Suppressor macrophage (primary cell): ENCODE data around the gene SH3PXD2B.
"Not testable (repeated sequence)": the region's sequence is repeated elsewhere in the genome, so short reads cannot be mapped to it uniquely, and the experiment has no call there.

Experiments
- DNase-seq, 4 experiments: peaks; one replicate each; pipeline ENCODE4 v3.0.0-alpha.2; 2020 to 2022

SH3PXD2B gene

DNA sequence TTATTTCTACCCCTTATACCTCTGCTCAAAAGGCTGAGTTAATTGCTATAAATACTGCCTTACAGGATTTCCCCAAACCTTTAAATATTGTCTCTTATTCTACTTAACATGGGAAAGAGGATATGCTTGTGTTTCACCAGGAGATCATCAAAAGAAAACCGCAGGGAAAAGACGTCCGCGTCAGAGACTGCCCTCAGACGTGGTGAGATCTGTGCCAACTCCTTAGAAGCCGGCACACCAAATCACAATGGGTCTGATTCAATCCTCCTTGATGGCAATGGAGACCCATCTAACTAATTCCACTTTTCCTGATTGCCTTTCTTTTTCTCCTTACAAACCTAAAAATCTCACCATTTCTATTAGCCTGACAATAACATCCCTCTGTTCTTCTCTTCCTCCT is 55.0 kb downstream of the SH3PXD2B start:
- DNase-seq: no peak

DNA sequence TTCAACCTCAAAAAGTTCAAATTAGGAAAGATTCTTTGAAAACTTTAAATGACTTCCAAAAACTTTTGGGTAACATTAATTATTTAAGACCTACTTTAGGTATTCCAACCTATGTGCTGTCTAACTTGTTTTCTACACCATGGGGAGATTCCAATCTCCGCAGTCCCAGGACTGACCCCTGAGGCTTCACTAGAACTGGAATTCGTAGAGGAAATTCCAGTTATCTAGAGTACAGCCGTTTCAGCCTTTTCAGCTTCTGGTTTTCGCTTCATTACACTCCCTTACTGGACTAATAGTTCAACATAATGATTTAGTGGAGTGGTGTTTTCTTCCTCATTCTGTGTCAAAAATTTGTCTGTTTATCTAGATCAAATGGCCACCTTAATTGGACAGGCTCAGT is 55.7 kb downstream of the SH3PXD2B start:
- DNase-seq: not testable (repeated sequence)

DNA sequence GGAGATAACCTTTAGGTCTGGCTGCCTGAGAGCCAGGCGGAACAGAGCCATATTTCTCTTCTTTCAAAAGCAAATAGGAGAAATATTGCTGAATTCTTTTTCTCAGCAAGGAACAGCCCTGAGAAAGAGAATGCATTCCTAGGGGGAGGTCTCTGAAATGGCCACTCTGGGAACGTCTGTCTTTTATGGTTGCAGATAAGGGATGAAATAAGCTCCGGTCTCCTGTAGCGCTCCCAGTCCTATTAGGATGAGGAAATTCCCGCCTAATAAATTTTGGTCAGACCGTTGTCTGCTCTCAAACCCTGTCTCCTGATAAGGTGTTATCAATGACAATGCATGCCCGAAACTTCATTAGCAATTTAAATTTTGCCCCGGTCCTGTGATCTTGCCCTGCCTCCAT is 57.3 kb downstream of the SH3PXD2B start:
- DNase-seq: not testable (repeated sequence)

DNA sequence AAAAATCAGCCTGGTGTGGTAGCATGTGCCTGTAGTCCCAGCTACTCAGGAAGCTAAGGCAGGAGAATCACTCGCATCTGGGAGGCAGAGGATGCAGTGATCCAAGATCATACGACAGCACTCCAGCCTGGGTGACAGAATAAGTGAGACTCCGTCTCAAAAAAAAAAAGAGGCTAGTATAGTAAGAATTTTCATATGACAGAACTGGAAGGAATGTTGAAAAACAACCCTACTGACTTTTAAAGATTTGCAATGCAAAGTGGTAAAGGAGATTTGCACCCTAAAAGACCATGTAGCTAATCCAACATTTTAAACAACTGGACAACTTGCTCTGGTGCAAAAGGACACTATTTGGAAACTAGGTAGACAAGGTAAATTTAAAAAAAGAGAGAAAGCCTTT is 58.1 kb downstream of the SH3PXD2B start:
- no peak for DNase-seq

DNA sequence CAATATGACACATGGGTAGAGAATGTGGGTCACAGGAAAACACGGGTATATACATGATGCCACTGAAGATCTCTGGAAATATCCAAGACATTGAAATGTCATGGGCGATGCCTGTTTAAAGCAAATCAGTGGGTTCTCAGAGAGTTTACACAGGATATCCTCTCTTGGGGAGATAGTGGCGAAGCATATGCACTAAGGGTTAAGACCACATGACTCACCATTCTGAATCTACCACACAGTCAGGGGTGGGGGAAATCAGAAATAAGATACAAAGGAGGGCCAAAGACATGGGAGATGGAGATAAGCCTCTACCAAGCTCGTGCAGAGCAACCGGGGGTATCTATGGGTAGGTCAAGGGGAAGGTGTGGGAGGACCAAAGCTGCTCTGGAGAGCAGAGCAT is 58.8 kb downstream of the SH3PXD2B start:
- DNase-seq: no peak

DNA sequence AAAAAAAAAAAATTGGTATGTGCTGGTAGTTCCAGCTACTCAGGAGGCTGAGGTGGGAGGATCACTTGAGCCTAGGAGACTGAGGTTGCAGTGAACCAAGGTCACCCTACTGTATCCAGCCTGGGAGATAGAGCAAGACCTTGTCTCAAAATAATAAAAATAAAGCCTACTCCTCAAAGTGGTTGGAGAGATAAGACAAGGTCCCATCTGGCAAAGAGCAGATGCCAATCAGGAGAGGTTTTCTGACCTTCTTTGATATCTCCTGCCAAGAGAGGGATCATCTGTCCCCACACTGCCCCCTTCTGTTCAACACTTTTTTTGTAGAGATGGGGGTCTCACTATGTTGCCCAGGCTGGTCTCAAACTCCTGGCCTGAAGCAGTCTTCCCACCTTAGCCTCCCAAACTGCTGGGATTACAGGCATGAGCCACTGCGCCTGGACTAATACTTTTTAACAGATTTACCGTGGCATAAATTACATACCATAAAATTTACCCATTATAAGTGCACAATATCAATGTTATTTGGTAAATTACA is 64.7 kb downstream of the SH3PXD2B start:
- peak in 1 of 4 experiments; percentile 14 for DNase-seq

DNA sequence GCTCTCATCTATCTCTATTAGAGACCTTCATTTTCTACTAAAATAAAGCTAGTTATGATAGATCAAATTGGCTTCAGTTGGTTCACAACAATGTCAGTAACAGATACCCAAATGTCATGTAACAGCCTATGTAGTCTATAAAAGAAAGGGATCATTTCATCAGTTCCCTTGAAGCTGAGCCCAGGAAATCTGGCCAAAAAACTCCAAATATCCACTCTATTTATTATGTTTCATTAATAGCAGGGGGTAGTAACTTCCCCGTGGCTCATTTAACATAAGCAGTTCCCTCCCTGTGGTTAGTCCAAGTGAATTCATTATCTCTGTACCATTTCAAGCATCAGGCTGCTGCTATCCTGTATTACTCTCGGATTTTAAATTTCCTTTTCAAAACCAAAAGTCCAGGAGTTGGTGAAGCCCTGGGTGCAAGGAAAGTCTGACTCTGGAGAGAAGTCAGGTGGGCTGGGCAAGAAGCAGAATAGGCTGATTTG is 66.0 kb downstream of the SH3PXD2B start:
- DNase-seq: no peak

DNA sequence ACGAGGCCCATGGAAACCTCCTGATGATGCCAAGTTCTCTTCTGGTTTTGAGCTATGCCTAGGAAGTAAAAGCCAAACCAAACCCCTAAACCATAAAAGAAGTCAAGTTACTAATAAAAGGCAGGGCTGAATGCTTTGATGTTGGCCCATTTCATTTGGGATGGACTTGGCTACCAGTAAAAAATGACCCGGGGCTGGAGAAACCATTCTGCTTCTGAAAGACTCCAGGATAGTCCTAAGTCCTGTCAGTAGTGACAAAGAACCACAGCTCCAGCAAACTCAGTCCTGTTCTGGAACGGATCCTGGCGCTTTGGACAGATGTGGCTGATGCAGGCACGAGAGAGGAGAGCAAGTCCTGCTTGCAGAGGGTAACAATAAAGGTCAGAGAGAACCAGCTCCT is 68.6 kb downstream of the SH3PXD2B start:
- no peak for DNase-seq

DNA sequence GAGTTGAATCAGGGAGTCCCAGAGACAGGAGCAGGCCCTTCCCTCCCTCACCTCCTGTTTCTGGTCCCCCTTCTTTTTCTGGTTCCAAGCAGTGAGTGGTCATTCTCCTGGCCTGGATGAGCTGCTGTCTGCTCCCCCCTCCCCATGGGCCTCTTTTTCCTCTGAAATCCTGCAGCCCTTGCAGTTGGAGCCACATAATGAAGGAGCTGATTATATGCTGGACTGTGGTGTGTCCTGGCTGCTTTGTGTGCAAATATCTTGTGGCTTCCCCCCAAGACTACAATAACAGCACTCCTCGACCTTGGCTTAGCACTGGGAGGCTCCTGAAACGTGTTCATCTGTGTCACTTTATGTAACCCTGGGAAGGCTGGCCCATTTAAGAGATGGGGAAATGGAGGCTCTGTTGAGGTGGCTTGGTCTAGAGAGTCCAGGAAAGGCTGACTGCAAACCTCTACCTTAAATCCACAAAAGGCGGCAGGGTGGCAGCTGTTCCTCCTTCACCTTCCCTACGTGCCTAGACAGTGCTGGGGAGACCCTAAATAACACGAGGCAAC is 69.2 kb downstream of the SH3PXD2B start:
- DNase-seq: no peak

DNA sequence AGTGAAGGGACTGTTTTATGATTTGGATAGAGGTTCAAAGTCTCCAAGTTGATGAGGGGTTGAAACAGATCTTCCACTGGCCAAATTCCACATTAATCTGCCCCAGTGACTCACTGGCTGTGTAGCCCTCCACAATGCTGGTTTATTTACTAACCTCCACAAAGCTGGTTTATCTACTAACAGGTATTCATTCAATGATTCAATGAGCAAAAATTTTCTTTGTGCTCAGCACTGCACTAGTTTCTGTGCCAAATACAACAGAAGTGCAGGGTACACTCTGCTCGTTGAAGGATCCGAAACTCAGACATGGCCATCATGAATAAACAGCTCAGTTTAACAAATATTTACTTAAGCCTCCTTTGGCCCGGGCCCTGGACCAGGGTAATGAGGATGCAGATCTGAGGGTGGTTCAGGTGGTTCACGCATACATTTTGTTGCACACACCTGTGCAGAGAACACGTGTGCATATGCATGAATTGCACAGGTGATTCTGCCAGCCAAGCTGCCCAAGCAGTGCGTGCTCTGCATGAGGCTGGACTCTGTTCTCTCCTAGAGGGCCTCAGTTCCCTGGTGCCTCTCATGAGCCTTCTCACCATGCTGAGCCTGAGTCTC is 71.0 kb downstream of the SH3PXD2B start:
- DNase-seq: no peak

DNA sequence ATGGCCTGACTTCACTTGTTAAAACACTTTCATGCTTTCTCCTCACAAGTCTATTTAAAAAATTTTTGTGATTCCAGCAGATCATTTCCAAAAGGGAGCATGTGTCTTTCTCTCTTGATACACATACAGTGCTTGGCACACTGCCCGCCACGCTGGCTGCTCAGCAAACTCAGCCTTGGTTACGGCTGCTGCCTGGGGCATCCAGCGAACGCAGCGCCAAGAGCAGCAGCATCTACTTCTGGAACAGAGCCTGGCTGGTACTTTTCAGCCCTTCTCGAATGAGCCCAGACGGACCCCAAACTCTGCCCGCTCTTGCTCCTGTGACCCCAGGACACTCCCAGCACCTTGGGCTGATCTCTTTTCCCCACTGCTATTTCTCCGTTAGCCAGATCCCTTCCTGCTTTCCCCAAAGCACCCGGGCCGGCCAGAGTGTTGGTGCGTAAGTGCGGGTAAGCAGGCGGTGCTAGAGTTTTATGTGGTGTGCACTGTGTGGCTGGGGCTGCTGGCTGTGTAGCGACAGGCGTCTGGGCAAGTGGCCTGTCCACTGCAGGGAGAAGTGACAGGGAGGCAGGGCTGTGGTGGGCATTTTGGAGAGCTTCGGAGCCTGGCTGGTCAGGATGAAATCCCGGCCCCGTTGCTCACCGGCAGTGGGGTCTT is 73.2 kb downstream of the SH3PXD2B start:
- DNase-seq: no peak

DNA sequence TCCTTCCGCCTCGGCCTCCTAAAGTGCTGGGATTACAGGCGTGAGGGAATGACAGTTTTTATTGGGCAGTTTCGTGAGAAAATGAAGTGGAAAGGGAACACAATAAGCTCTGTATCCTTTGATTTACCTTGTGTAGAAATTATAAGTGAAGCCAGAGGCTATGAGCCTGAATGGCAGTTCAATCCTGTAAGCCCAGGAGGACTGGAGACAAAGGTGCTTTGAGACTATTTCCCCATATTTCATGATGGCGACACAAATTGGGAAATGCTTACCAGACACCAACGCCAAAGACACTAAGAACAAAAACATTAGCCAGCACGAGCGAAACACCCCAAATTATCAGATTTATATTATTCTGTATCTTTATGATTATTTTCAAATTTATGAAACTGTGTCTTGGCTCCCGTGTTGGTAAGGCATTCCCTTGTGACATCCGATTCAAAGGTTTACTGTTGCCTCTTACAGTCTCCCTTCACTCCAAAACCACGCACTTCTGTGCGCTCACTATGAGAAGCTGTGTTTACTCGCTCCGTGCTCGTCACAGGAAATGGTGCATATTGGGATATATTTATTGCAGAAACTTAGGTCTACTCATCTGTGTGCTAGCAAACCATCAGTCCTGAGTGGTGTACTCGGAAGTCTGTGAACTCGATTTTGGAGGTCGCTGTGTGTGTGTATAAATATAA is 73.9 kb downstream of the SH3PXD2B start:
- DNase-seq: no peak

DNA sequence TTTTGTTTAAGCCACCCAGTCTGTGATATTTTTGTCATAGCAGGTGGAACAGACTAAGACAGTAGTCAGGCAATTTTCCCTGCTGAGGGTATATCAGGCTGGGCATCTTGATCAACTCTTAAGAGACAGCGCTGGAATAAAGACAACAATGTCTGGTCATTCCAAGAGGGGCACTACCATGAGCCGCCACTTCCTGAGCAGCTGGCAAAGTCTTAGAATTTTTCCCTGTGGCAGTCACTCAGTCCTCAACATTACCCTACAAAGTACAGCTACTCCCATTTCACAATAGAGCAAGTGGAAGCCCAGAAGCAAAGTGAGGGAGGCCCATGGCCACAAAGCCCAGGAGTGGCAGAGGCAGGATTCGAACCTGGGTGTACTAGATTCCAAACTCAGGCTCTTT is 74.8 kb downstream of the SH3PXD2B start:
- DNase-seq: no peak

DNA sequence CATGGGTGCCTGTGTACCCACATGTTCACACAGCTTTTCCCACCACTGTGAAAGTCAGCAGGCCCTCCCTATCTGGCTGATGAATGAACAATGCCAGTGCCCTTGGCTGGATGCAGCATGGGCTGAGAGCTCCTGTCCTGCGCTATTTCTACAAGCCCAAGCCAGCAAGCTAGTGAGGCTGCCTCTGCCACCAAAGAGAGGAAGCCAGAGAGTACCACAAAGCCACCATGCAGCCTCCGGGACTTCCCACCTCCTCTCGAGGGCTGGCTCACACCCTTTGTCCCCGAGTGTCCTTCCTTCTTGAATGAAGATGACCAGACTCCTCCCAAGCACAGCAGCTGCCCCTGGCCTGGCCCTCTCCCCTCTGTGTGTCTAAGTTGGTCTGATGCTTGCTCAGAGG is 76.5 kb downstream of the SH3PXD2B start:
- peak; percentile 49 to 73 (median 65) for DNase-seq

DNA sequence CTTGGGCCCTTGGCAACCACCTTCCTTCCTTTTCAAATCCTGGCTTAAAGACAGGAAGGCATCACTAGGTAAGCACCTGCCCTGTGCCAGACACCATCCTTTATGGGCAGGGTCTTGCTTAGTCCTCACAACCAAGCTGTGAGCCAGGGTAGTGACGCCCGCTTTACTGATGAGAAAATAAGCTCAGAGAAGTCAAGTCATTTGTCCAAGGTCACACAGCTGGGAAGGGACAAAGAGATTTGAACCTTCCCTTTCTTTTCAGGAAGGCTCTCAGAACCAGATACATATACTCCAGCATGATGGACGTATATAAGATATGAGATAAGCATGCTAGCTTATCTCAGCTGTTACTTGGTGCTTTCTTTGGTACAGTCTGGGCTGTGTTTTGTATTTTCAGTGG is 76.9 kb downstream of the SH3PXD2B start:
- no peak for DNase-seq

DNA sequence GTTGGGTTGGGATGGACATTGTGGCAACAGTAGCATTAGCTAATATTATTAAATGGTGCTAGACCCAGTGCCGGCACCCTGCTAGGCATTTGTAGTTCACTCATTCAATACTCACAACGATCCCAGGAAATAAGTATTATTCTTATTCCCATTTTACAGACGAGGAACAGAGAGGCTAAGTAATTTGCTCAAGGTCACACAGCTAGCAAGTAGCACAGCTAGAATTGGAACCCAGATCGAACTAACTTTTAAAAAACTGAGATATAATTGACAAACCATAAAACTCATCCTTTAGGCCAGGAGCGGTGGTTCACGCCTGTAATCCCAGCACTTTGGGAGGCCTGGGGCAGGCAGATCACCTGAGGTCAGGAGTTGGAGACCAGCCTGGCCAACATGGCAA is 79.5 kb downstream of the SH3PXD2B start:
- DNase-seq: no peak

DNA sequence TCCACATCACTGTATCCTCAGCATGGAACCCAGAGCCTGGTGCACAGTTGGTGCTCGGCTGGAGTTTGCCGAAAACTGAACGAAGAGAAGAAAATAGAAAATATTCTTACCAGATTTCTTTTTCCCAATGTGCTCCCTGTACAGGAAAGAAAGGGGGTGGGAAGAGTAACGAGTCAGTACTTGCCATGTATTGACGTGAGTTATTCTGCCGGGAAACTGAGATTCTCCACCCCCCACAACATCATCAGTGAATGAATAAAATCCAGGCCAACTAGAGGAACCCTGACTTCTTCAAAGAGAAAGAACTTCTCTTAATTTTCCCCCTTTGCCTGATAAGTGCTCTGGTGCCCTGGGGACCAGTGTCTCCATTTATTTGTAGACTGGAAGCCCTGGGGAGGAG is 80.6 kb downstream of the SH3PXD2B start:
- DNase-seq: no peak

DNA sequence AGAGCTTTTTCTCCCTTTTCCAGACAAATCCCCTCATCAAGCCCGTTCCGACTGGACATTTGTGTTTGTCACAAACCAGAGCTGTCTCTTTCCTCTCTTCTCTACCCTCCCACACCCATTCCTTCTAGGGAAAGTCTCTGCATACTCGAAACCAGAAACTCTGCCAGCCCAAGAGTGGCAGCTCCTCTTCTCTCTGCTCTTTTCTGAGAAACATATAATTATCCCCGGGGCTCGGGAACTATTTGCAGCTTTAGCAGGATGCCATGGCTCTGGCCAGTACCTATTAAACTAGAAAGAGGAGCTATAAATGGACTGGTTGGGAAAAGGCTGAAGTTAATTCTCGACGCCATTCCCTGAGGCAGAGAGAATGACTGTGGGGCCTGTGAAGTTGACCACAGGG is 82.6 kb downstream of the SH3PXD2B start:
- DNase-seq: no peak

DNA sequence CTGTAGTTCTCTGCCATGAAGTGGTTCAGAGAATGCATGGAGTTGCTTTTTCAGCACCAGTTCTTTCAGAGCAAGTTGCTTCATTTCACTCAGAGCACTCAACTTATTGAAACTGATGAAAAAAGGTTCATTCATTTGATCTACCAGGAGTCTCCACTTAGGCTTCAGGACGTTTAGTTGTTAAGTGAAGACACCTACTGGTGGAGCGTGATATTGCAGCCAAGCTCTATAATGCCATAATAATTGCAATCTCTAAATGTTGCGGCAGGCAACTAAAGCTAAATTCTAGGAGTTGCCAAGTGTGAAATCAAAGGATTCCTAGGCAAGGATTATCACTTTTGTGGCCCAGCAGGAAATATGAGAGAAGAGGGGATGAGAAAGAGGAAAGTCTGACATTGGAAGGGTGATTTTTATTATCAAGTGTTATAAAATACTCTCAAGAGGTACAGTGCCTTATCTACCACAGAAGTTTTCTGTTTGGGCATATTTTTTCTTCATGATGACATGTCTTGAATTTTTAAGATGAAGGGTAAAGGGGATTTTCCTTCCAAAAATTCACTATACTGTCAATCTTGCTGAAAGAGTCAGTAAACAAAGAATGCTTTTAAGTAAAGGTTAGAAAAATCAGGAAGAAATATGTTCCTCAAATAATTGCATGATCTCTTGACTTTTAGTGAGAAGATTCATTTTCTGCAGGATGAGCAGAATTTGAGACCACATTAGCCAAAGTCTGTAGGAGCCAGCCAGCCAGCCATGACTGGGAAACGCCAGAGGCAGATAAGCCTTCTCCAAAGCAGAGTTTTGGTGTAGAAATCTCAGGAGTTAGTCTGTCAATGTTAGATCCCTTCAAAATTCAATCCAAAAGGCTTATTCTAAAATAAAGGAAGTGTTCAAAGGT is 83.4 kb downstream of the SH3PXD2B start:
- DNase-seq: peak; percentile 75 to 85 (median 84)

DNA sequence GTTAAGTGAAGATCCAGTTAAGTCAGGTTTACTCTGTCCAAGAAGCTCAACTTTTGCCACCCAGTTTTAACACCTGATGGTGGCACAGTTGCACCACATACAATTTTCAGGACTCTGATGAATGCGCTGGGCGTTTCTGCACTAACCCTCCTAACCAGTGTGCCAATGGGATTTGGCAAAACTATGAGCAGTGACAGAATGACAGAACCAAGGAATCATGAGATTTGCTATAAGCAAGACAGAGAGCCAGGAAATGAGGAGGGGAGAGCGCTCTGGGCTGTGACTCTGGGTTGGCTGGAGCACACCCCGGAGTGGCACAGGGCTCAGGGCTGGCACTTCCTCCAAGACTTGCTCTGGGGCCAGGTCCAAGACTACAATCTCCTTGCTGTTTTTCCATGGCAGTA is 84.1 kb downstream of the SH3PXD2B start:
- no peak for DNase-seq

DNA sequence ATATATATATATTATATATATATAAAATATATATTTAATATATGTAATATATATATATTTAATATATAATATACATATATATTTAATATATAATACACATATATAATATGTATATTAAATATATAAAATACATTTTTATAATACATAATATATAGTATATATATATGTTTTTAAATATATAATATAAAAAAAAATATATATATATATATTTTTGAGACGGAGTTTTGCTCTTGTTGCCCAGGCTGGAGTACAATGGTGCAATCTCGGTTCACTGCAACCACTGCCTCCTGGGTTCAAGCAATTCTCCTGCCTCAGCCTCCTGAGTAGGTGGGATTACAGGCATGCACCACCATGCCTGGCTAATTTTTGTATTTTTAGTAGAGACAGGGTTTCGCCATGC is 85.6 kb downstream of the SH3PXD2B start:
- DNase-seq: not testable (repeated sequence)

DNA sequence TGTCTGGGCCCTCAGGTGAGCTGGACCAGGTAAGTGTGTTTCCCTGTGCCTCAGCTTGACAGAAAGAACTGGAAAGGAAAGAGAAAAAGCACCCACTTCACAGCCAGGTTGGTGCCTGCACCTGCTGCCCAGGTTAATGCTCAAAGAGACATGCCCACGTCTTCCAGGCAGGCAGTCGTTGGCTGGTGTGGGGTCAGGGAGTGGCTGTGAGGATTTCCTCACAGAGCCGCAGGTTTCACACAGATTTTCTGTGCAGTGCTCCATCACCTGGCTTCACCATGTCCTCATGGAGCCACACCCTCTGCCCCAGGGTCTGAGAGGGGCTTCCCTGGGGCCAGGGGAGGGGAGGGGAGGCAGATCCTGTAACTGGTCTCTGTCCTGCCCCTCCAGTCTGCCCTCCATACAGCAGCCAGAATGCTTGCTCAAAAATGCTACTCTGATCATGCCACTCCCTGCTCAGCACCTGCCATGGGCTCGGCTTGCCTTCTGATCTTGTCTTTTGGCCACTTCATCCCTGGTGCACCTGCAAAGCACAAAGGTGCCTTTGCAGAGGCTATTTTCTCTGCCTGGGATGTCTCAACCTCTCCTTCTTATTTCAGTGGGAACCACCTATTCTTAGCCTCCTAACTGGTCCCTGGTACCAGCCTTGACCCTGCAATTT is 88.2 kb downstream of the SH3PXD2B start:
- no peak for DNase-seq
